ENCODE data around the gene ASCL2.

The ASCL2 gene

DNA sequence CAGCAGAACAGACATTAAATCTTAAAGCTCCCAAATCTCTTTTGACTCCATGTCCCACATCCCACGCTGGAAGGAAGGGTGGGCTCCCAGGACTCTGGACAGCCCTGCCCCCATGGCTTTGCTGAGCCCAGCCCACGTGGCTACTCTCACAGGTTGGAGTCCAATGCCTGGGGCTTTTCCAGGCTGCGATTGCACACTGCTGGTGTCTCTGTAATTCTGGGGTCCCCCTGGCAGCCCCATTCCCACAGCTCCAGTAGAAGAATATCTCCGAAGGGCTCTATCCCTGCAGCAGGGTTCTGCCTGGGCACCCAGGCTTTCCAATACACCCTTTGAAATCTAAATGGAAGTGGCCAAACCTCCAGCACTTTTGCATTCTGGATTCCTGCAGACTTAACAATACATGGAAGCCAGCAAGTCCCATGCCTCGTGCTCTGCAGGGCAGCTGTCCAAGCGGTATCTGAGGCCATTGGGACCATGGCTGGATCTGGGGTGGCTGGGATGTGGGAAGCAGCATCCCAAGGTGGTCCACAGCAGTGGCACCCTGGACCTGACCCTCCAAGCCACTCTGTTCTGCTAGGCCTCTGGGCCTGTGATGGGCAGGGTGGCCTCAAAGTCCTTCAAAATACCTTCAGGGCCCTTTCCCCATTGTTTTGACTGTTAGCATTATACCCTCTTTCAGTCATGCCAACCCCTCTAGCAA is 50.9 kb downstream of the ASCL2 start:
- Histone ChIP-seq H3K4me3 (ENCODE audit: insufficient read depth in 1 of 2, low read depth in 1 of 2, low read length in 2 of 2) (no peak overlapping the region), H3K9ac (ENCODE audit: low read length) (no peak overlapping the region), H4K91ac (ENCODE audit: low read length) (no peak overlapping the region), H2BK120ac (ENCODE audit: low read depth, low read length) (no peak overlapping the region), H3K18ac (ENCODE audit: low read depth in 1 of 2, low read length in 2 of 2) (no peak overlapping the region), H4K8ac (ENCODE audit: low read length) (no peak overlapping the region), H3K23ac (ENCODE audit: low read length in 2 of 2) (no peak overlapping the region), H2BK5ac (ENCODE audit: low read depth, low read length, poor library complexity, severe bottlenecking) (no peak overlapping the region), H3K4ac (ENCODE audit: low read depth in 1 of 2, low read length in 2 of 2) (no peak overlapping the region), H3K4me2 (ENCODE audit: low read length, poor library complexity, severe bottlenecking) (no peak overlapping the region), H3K27ac (ENCODE audit: low read length, poor library complexity, severe bottlenecking) (no peak overlapping the region), H3K14ac (ENCODE audit: low read length in 2 of 2) (no peak overlapping the region), H2BK15ac (ENCODE audit: low read depth, poor library complexity, severe bottlenecking) (no peak overlapping the region), H3K36me3 (ENCODE audit: control insufficient read depth in 1 of 2, insufficient read depth in 2 of 2, low read depth in 1 of 2, low read length in 2 of 2) (no peaks in the 10 kb centered on the region), H3K27me3 (ENCODE audit: control insufficient read depth in 1 of 2, insufficient read depth in 1 of 2, low read length in 2 of 2) (peaks cover 71 to 75% of the 10 kb centered on the region in 2 experiments), H3K79me1 (replicated peaks; ENCODE audit: low read length, poor library complexity, severe bottlenecking) (no peaks in the 10 kb centered on the region), H3K9me3 (ENCODE audit: control insufficient read depth, low read length) (peaks cover 20% of the 10 kb centered on the region), H2BK12ac (ENCODE audit: low read length in 2 of 2) (no peak overlapping the region), H3K4me1 (ENCODE audit: control insufficient read depth, insufficient read depth, low read depth, low read length) (peaks cover 1% of the 10 kb centered on the region), H2AFZ (ENCODE audit: low read depth, low read length) (no peak overlapping the region), H2AK5ac (ENCODE audit: low read length, severe bottlenecking) (no peak overlapping the region)
- 61% methylated on average over 6 of the region's 6 CpGs for WGBS
- DNase-seq: no peak

All from mesenchymal stem cell (in vitro differentiated cells and primary cell).